Ovary (tissue), 9 donors: ENCODE measurements around the gene PTPRN2. TPM values are rescaled to one million over a fixed set of nuclear protein-coding genes. Genes with fewer than 3 reads are reported as not detected.

Experiments used
- DNase-seq, 5 donors: peaks; one replicate each; pipeline ENCODE4 v3.0.0-alpha.2; 2019 to 2020
- H3K27ac ChIP-seq, 2 donors: fragments of 200-600 bp; one replicate each; pipeline versions ENCODE4 v1.5.1 to v1.8.0; 2019 to 2022
- H3K27me3 ChIP-seq: fragments of 200-600 bp; one replicate; pipeline ENCODE4 v1.8.0; 2022
- H3K36me3 ChIP-seq: fragments of 200-600 bp; sonication (generic); one replicate; pipeline ENCODE4 v1.5.1; 2019
- H3K4me1 ChIP-seq: one replicate; pipeline ENCODE4 v1.8.1; 2013; ENCODE audit warnings: mild to moderate bottlenecking, moderate library complexity; ENCODE audit not compliant: insufficient read depth
- H3K4me3 ChIP-seq: fragments of 200-600 bp; sonication (generic); one replicate; pipeline ENCODE4 v1.5.1; 2017
- H3K9me3 ChIP-seq, 2 donors: fragments of 200-600 bp in 1 of 2; sonication (generic) in 1 of 2; one replicate each; pipeline versions ENCODE4 v1.5.1 to v1.8.1; 2013 to 2019; ENCODE audit warnings: mild to moderate bottlenecking in 1 of 2, moderate library complexity in 1 of 2
- EP300 ChIP-seq: sonication (generic); formaldehyde crosslinking; IDR thresholded peaks from one replicate; pipeline ENCODE4 v1.6.1; 2017; ENCODE audit warnings: antibody characterized with exemption
- POLR2A ChIP-seq: fragments of 450-650 bp; IDR thresholded peaks from one replicate; pipeline ENCODE4 v1.6.1; 2017; ENCODE audit warnings: antibody characterized with exemption, mild to moderate bottlenecking, moderate library complexity
- WGBS, 3 donors: extraction: QIAGEN DNeasy Blood & Tissue Kit in 1 of 3; methylation state at CpG; one replicate each; pipeline versions ENCODE4 v1.1.5 to v1.1.7; 2013 to 2017; 5-methylcytosine and 5-hydroxymethylcytosine counted together
- intact Hi-C, 4 donors: fragments of 100-400 bp; cut with DNase I; formaldehyde crosslinking; loops; one replicate each; pipeline versions ENCODE4 v1.11.0 to v1.15.1; 2022 to 2023
- polyA plus RNA-seq, 2 donors: library from polyadenylated mRNA; stranded (reverse); fragments of 200-250 nt in 1 of 2; fragments of 350-450 nt in 1 of 2; fragmentation: Illumina TruSeq in 1 of 2; extraction: RNeasy Lipid Tissue Mini Kit (QIAGEN cat#74804) in 1 of 2; gene quantifications; one replicate each; pipeline ENCODE4 v1.2.3, GENCODE V29; 2013 to 2014
- total RNA-seq, 7 donors: library from RNA; depleted of rRNA in 2 of 7; stranded (reverse); fragments of >200 nt in 2 of 7; fragmentation: NEBNext Ultra II Directional in 3 of 7; extraction: Animal tissue kit (Norgen Biotek cat#: 25700) in 3 of 7; gene quantifications; one replicate each; pipeline versions ENCODE4 v1.1.0 to v1.2.4, GENCODE V29; 2016 to 2023
- TF ChIP-seq, protein P1 (sequence below), 3 donors: fragments of 450-650 bp in 2 of 3; fragments of 200-600 bp in 1 of 3; IDR thresholded peaks; one replicate each; pipeline versions ENCODE4 v1.5.1 to v1.8.0; 2016 to 2022; ENCODE audit warnings: antibody characterized with exemption in 3 of 3, mild to moderate bottlenecking in 1 of 3
- donor health status: DM: no; HTN: no; CAD: no; lungs with moderate emphysema.
- donor health status: DM: no; HTN: no; CAD: no.
- donor health status: Bipolar disorder and iron deficiency.
- donor health status: DM: yes; HTN: yes; CAD: no.
- donor health status: DM: no; HTN: no; CAD: no.
- donor health status: DM: yes; HTN: yes; CAD: no.

PTPRN2 gene
- total and polyA plus RNA-seq, 9 donors = 3.5 to 11.1 (median 5.9) TPM

DNA sequence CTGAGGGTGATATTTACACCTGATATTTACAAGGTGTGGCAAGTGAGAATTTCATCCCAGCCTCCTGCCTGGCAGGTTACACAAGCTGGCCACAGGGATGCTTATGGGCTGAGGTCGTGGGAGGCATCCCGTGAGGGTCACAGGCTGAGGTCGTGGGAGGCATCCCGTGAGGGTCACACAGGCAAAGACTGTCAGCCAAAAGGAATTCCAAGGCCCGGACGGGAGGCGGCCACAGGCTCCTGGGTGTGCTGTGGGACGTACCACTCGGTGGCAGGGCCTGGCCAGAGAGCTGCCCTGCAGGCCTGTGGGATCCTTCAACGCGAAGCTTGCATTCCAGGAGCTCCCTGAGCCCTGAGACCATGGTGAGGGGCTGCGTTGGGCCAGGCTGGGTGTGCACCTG, 790.3 kb downstream of the PTPRN2 start:
- Histone ChIP-seq H3K27me3 (no peaks in the 10 kb centered on the region), H3K27ac (no peak overlapping the region), H3K36me3 (no peaks in the 10 kb centered on the region), H3K4me1 (no peaks in the 10 kb centered on the region), H3K4me3 (no peak overlapping the region), H3K9me3 (no peaks in the 10 kb centered on the region)
- no peak for TF ChIP-seq EP300
- no peak for TF ChIP-seq POLR2A
- TF ChIP-seq, protein P1, sequence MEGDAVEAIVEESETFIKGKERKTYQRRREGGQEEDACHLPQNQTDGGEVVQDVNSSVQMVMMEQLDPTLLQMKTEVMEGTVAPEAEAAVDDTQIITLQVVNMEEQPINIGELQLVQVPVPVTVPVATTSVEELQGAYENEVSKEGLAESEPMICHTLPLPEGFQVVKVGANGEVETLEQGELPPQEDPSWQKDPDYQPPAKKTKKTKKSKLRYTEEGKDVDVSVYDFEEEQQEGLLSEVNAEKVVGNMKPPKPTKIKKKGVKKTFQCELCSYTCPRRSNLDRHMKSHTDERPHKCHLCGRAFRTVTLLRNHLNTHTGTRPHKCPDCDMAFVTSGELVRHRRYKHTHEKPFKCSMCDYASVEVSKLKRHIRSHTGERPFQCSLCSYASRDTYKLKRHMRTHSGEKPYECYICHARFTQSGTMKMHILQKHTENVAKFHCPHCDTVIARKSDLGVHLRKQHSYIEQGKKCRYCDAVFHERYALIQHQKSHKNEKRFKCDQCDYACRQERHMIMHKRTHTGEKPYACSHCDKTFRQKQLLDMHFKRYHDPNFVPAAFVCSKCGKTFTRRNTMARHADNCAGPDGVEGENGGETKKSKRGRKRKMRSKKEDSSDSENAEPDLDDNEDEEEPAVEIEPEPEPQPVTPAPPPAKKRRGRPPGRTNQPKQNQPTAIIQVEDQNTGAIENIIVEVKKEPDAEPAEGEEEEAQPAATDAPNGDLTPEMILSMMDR (IDR thresholded peaks at IDR 0.05) = no peak
- no peak for DNase-seq
- 46 to 58% (median 53%) methylated on average over 12 of the region's 12 CpGs for WGBS, 3 donors
- intact Hi-C loops = no loop called here

DNA sequence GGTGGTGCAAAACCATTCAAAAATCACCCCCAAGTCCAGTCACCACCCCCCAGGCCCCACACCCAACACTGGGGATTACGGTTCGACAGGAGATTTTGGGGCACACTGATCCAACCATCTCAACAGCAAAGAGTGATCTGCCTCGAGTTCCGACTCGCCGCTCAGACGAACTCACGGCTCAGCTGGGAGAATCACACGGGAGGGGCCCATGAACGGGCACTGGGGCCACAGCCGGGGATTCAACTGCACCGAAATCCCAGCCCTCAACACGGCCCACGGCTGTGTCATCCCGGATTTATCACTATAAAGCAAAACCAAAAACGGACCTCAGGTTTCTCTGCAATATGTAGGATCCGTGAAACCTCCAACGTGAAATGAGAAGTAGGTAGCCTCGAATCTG, 790.8 kb downstream of the PTPRN2 start:
- no peak overlapping the region for H3K4me3 ChIP-seq
- no peaks in the 10 kb centered on the region for H3K36me3 ChIP-seq
- TF ChIP-seq EP300 = no peak
- TF ChIP-seq POLR2A = no peak
- TF ChIP-seq, protein P1 (IDR thresholded peaks at IDR 0.05) = no peak
- no peaks in the 10 kb centered on the region for H3K4me1 ChIP-seq
- no peak for DNase-seq
- no peaks in the 10 kb centered on the region for H3K27me3 ChIP-seq
- H3K9me3 ChIP-seq = no peaks in the 10 kb centered on the region
- WGBS, 3 donors = 90 to 94% (median 92%) methylated on average over 19 of the region's 19 CpGs
- no peak overlapping the region for H3K27ac ChIP-seq
- intact Hi-C loops = no loop called here

DNA sequence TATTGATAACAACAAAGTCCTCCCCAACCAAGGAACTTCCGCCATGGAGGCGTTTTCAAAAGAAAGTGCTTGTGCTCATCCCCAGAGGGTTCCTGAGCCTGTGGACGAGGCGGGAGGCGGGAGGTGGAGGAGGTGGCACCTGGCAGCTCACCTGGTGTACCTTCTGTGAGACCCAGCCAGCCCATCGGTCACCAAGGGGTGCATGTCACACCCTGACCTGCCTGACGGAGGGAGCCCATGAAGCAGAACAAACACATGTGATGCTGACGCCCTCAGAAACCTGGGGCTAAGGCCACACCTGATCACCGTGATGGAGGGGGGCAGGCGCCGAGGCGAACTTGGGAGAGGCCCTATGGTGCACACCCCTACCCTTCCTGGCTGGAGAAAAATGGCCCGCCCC, 792.0 kb downstream of the PTPRN2 start:
- TF ChIP-seq, protein P1 (IDR thresholded peaks at IDR 0.05) = no peak
- DNase-seq = no peak
- Histone ChIP-seq H3K27me3 (no peaks in the 10 kb centered on the region), H3K9me3 (no peaks in the 10 kb centered on the region), H3K4me3 (no peak overlapping the region), H3K27ac (no peak overlapping the region), H3K36me3 (no peaks in the 10 kb centered on the region), H3K4me1 (no peaks in the 10 kb centered on the region)
- intact Hi-C loops = no loop called here
- 82 to 84% (median 83%) methylated on average over 13 of the region's 13 CpGs for WGBS, 3 donors

DNA sequence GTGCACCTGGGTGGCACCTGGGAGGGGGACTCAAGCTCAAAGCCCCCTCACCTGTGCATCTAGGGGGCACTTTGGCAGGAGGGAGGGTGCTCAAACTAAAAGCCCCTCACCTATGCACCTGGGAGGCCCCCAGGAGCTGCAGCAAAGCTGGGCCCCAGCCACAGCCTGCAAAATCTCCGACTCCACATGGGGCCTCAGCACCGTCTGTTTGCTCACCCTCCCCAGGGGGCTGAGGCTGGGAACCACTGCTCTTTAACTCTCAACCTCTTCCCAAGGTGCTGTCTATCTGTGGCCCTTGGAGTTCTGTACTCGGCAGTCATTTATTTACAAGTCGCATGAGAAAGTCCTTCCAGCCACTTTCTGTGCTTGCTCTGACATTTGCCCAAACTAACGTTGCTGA, 792.4 kb downstream of the PTPRN2 start:
- WGBS, 3 donors = 56 to 61% (median 57%) methylated on average over 5 of the region's 5 CpGs
- Histone ChIP-seq H3K27ac (no peak overlapping the region), H3K36me3 (no peaks in the 10 kb centered on the region), H3K4me1 (no peaks in the 10 kb centered on the region), H3K9me3 (no peaks in the 10 kb centered on the region), H3K27me3 (no peaks in the 10 kb centered on the region), H3K4me3 (no peak overlapping the region)
- intact Hi-C loops = no loop called here
- TF ChIP-seq, protein P1 (IDR thresholded peaks at IDR 0.05) = no peak
- TF ChIP-seq EP300 (no peak), POLR2A (no peak)
- DNase-seq = no peak

DNA sequence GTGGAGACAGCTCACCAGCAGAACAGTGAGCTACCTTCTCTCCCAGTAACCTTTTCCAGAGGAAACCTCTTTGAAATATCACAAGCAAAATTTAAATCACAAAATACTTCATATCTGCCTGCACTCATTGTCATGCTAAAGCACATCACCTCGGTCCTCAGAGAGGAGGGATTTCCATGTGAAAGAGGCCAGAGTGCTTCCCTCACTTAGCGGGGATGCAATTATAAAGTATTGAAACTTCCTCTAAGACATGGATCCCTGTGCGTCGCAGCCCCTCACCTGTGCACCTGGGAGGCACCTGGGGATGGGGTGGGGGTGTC, 792.9 kb downstream of the PTPRN2 start:
- no peak for TF ChIP-seq EP300
- TF ChIP-seq, protein P1 (IDR thresholded peaks at IDR 0.05) = no peak
- no peak for TF ChIP-seq POLR2A
- Histone ChIP-seq H3K9me3 (no peaks in the 10 kb centered on the region), H3K27ac (no peak overlapping the region), H3K4me3 (no peak overlapping the region), H3K4me1 (no peaks in the 10 kb centered on the region), H3K36me3 (no peaks in the 10 kb centered on the region), H3K27me3 (no peaks in the 10 kb centered on the region)
- intact Hi-C loops = no loop called here
- DNase-seq = no peak
- WGBS, 3 donors = 70 to 83% (median 71%) methylated on average over 4 of the region's 4 CpGs
